ACC112 (cell line): ENCODE data around the gene DLG2.
"Not testable (repeated sequence)": the region's sequence is repeated elsewhere in the genome, so short reads cannot be mapped to it uniquely, and the experiment has no call there.

Experiments
- H2AFZ ChIP-seq: fragments of 200-600 bp; sonication (generic); one replicate; pipeline ENCODE4 v1.6.0; 2017; ENCODE audit warnings: antibody characterized with exemption, low read length; ENCODE audit not compliant: unreplicated experiment
- H3K27ac ChIP-seq: fragments of 200-600 bp; sonication (generic); 2 replicates; pipeline ENCODE4 v1.5.1; 2014; ENCODE audit warnings: low read depth, mild to moderate bottlenecking, antibody characterized with exemption, low read length, moderate library complexity
- H3K27me3 ChIP-seq: fragments of 200-600 bp; sonication (generic); 2 replicates; pipeline ENCODE4 v1.6.1; 2014; ENCODE audit warnings: mild to moderate bottlenecking, antibody characterized with exemption, low read length, moderate library complexity, mixed read lengths; ENCODE audit not compliant: insufficient read depth
- H3K36me3 ChIP-seq: fragments of 200-600 bp; sonication (generic); 2 replicates; pipeline ENCODE4 v1.6.1; 2016; ENCODE audit warnings: mild to moderate bottlenecking, antibody characterized with exemption, low read length, moderate library complexity, mixed read lengths; ENCODE audit not compliant: insufficient read depth
- H3K4me1 ChIP-seq: fragments of 200-600 bp; sonication (generic); one replicate; pipeline ENCODE4 v1.6.1; 2016; ENCODE audit warnings: low read length, mixed read lengths; ENCODE audit not compliant: insufficient read depth, unreplicated experiment, control insufficient read depth
- H3K4me3 ChIP-seq: fragments of 200-600 bp; sonication (generic); 2 replicates; pipeline ENCODE4 v1.5.1; 2014; ENCODE audit warnings: mild to moderate bottlenecking, low read depth, low read length
- H3K79me2 ChIP-seq: fragments of 200-600 bp; sonication (generic); one replicate; pipeline ENCODE4 v1.6.0; 2016; ENCODE audit warnings: low read length; ENCODE audit not compliant: control insufficient read depth, unreplicated experiment, insufficient read depth

The DLG2 gene

GRCh38 chr11:85663080-85663752 lies 36.1 kb upstream of the DLG2 start:
- peak overlapping the region; percentile 99 for H3K4me3 ChIP-seq
- H2AFZ ChIP-seq: no peak overlapping the region
- H3K4me1 ChIP-seq: peaks cover 30% of the 10 kb centered on the region
- peak overlapping the region; percentile 92; the same call in 1 of the 2 replicates for H3K27ac ChIP-seq
- peaks cover 30% of the 10 kb centered on the region for H3K36me3 ChIP-seq
- H3K79me2 ChIP-seq: peaks cover 64% of the 10 kb centered on the region
- no peaks in the 10 kb centered on the region for H3K27me3 ChIP-seq

GRCh38 chr11:85661972-85662664 lies 35.0 kb upstream of the DLG2 start:
- peaks cover 39% of the 10 kb centered on the region for H3K36me3 ChIP-seq
- H3K4me3 ChIP-seq: peak overlapping the region; percentile 99
- peaks cover 73% of the 10 kb centered on the region for H3K79me2 ChIP-seq
- peaks cover 30% of the 10 kb centered on the region for H3K4me1 ChIP-seq
- H2AFZ ChIP-seq: no peak overlapping the region
- H3K27me3 ChIP-seq: no peaks in the 10 kb centered on the region
- H3K27ac ChIP-seq: no peak overlapping the region

DNA sequence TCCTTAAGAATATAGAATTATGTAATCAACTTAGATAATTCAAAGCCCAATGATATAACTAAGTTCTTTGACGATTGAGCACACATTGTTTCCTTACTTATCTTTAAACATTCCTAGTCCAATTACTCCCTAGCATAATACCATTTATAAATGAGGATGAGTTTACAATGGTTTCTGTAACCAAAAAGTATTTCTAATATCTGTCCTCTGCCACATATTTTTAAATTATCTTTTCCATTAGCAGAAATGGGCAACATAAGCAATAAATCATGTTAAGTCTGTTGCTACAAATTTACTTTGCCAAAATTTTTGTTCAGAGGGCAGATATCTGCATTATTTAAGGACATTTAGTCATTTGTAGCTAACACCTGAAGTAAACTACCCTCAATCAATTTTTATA lies 31.0 kb upstream of the DLG2 start:
- Histone ChIP-seq H3K27me3 (no peaks in the 10 kb centered on the region), H3K4me3 (no peak overlapping the region), H3K4me1 (peaks cover 32% of the 10 kb centered on the region), H3K27ac (no peak overlapping the region), H3K79me2 (peaks cover 74% of the 10 kb centered on the region), H3K36me3 (peaks cover 57% of the 10 kb centered on the region), H2AFZ (no peak overlapping the region)

DNA sequence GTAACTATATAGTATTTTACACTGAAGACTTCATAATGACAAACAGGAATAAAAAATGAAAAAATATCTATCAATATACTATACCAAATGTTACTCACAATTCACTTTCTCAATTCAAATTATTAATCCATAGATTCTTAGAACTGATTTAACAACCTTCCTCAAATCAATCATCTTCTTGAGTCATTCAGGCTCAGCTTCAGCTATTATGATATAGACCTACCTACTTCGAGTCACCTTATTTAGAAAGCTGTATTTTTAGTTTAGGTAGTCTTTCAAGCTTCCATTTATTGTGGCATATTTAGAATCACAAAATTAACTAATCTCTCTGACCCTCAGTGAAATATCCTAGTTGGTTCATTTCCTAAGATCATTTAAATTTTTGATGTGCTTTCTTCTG lies 29.6 kb upstream of the DLG2 start:
- Histone ChIP-seq H2AFZ (no peak overlapping the region), H3K27ac (no peak overlapping the region), H3K4me1 (peaks cover 35% of the 10 kb centered on the region), H3K36me3 (peaks cover 52% of the 10 kb centered on the region), H3K27me3 (no peaks in the 10 kb centered on the region), H3K79me2 (peaks cover 64% of the 10 kb centered on the region), H3K4me3 (no peak overlapping the region)

GRCh38 chr11:85654343-85654742 lies 27.2 kb upstream of the DLG2 start:
- Histone ChIP-seq H3K79me2 (peaks cover 54% of the 10 kb centered on the region), H3K36me3 (peaks cover 36% of the 10 kb centered on the region)
- not testable (repeated sequence) for H3K27ac ChIP-seq

DNA sequence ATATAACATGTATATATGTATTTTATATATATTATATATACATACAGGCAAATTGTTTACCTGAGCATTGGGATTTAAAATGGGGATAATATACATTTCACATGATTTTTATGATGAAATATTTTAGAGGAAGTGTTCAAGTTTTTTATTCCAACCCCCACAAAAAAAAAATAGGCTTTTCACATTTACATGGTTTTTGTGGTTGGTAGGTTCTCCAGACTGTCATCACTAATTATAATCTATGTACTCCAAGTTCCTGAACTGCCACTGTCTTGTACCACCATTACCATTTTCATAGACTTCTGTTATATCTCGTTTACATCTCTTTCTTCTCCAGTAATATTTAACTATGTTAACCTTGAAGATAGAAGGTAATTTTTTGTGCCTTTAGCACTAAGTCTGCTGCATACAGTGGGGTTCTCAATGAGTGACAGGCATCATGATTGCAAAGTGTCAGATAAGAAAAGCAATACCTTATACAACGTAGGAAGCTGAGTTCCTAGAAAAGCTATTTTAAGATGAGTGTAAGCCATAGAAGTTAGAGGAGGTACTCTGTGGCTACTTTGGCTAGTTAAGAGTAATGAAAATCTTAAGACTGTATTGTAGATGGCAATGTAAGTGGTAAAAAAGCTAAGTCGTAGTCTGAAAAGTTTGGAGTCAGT lies 25.8 kb upstream of the DLG2 start:
- peaks cover 29% of the 10 kb centered on the region for H3K36me3 ChIP-seq
- H3K4me1 ChIP-seq: peaks cover 24% of the 10 kb centered on the region
- H3K79me2 ChIP-seq: peaks cover 55% of the 10 kb centered on the region
- H2AFZ ChIP-seq: no peak overlapping the region
- no peak overlapping the region for H3K27ac ChIP-seq
- no peaks in the 10 kb centered on the region for H3K27me3 ChIP-seq
- H3K4me3 ChIP-seq: no peak overlapping the region

More at GRCh38 chr11:85654343-85654742, 27.2 kb upstream of the DLG2 start:
- not testable (repeated sequence) for H3K27me3 ChIP-seq, H2AFZ ChIP-seq, H3K4me3 ChIP-seq
- H3K4me1 ChIP-seq: peaks cover 22% of the 10 kb centered on the region

GRCh38 chr11:85651118-85651517 lies 24.0 kb upstream of the DLG2 start:
- Histone ChIP-seq H3K4me1 (peaks cover 27% of the 10 kb centered on the region), H3K27ac (no peak overlapping the region), H3K79me2 (peaks cover 50% of the 10 kb centered on the region), H3K4me3 (no peak overlapping the region), H2AFZ (no peak overlapping the region), H3K36me3 (peaks cover 13% of the 10 kb centered on the region), H3K27me3 (no peaks in the 10 kb centered on the region)

DNA sequence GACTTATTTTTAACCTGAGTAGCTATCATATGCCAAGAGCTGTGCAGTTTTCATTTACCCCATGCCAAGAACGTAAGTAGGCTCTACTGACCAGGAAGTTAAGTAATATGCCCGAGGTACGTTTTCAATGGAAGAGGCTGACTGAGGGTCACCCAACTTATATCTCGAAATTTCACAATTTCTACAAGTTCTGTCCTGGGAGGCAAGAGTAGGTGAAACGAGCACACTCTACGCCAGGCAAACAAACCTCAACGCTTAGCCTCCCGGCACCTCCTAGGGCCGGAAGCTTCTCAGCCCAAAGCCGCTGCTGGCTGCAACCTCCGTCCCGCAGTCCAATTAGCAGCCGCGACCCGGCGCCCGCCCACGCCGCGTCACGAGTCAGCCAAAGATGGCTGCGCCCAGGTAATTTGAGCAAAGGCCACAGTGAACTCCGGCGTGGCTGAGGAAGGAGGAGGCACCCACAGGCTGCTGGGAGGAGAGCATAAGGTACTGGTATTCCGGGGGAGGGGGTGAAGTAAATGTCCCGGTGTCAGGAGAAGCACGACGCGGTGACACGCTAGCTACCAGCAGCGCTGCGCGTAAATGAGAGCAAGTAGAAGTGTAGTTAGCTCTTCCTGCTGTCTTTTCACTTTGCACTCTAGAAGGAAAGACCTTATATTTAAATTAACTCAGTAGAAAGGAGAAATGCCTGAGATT lies 20.6 kb upstream of the DLG2 start, which contains the start of gene TMEM126A:
Gene TMEM126A (plus strand): TSS at position 364 of the 696 bp plus-strand sequence. CDS start 2,289 bp downstream, outside the sequence.
- H2AFZ ChIP-seq: peak within 1 kb of the TSS; percentile 94
- H3K27me3 ChIP-seq: 0 out of 2 replicates have a peak, but pooled peaks cover under 1% of the 10 kb centered on the region
- H3K36me3 ChIP-seq: peaks cover 4% of the 10 kb centered on the region
- H3K27ac ChIP-seq: peak within 1 kb of the TSS; percentile 40
- H3K79me2 ChIP-seq: peaks cover 33% of the 10 kb centered on the region
- H3K4me3 ChIP-seq: peak within 1 kb of the TSS; percentile 83
- H3K4me1 ChIP-seq: peaks cover 23% of the 10 kb centered on the region

DNA sequence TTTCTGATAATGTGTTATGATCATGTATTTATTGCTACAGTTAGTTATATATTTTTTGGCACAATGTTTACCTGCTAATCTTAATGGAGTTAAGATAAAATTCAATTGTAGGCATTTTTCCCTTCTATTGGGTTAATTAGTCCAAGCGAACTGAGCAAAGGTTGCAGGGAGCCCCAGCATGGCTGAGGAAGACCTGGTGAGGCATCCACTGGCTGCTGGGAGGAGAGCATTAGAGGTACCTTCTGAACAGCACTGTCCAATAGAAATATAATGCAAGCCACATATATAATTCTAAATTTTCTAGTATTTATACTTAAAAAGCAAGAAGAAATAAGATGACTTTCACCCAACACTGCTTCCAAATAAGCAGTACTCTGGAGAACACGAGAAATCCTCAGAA lies 19.9 kb upstream of the DLG2 start:
- H3K4me3 ChIP-seq: peak overlapping the region; percentile 83
- peak overlapping the region; percentile 40 for H3K27ac ChIP-seq
- peaks cover 4% of the 10 kb centered on the region; the same call in 1 of the 2 replicates for H3K27me3 ChIP-seq
- H3K36me3 ChIP-seq: peaks cover 4% of the 10 kb centered on the region
- peaks cover 23% of the 10 kb centered on the region for H3K4me1 ChIP-seq
- H3K79me2 ChIP-seq: peaks cover 32% of the 10 kb centered on the region
- H2AFZ ChIP-seq: peak overlapping the region; percentile 94

DNA sequence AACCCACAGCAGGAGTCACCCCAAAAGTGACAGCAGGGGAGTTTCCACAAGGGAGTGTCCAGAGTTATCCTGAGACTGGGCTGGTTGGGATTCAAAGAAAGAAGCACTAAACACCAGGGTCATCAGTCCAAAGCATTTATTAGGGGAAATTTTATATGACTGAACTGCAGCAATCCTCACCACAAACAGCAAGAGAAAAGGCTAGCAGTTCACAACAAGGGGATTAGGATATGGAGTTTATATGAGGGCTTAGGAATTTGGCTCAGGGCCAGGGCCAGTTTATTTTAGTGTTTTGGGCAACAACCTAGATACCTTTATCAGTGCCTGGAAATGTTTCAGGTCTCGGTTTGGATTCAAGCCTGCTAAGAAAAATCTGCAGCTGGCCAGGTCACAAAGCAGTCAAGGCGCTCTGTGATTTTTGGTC lies 16.1 kb upstream of the DLG2 start:
- Histone ChIP-seq H3K36me3 (no peaks in the 10 kb centered on the region), H3K4me3 (no peak overlapping the region), H3K79me2 (peaks cover 7% of the 10 kb centered on the region), H3K27me3 (peaks cover 4% of the 10 kb centered on the region; the same call in 1 of the 2 replicates), H3K4me1 (peaks cover 3% of the 10 kb centered on the region), H2AFZ (no peak overlapping the region), H3K27ac (no peak overlapping the region)
